Activated CD8-positive, alpha-beta memory T cell treated with anti-CD3 and anti-CD28 coated beads for 48 hours (primary cell): ENCODE measurements around the gene MGMT.

ENCODE experiments used
- DNase-seq, 3 experiments: peaks; one replicate each; pipeline ENCODE4 v3.0.0-alpha.2; 2020; ENCODE audit warnings: low read depth in 2 of 3, low spot score in 2 of 3

Gene MGMT

DNA sequence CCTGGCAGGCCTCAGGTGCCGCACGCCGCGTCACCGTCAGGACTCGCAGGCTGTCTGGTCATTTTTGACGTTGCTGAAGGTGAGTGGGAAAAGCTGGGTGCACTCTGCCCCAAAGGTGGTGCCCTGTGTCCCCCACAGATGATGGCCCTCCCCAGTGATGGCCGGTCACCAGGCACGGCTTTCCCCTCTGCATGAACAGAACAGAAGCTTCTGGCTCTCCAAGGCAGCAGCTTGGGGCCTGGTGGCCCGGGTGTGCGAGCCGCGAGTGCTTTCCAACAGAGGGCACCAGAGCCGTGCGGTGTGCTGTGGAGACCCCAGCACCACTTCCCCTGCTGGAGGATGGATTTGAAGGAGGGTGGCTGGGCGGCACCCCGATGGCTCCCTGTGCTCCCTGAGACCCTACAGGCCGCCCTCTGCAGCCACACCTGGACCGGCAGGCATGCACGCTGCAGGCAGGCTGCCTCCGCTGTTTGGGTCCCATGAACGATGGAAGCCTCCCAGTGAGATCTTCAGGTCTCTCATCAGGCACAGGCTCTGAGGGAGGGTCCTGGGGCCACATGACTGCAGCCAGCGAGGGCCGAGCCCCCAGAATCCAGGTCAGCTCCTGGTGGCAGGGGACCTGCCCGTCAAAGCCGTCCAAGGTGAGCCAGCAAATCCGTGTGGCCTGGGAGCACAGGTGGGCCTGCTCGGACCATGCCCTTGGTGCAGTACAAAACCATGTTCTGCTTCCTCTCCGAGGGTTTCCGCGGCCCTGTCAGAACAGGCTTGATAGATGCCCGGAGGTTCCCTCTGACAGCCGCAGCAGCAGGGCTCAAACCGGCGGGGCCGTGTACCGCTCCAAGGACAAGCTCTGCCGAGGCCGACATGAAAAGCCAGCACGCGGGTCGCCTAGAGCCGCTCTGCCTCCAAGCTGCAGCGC lies 301.7 kb downstream of the MGMT start:
- DNase-seq, result no peak

DNA sequence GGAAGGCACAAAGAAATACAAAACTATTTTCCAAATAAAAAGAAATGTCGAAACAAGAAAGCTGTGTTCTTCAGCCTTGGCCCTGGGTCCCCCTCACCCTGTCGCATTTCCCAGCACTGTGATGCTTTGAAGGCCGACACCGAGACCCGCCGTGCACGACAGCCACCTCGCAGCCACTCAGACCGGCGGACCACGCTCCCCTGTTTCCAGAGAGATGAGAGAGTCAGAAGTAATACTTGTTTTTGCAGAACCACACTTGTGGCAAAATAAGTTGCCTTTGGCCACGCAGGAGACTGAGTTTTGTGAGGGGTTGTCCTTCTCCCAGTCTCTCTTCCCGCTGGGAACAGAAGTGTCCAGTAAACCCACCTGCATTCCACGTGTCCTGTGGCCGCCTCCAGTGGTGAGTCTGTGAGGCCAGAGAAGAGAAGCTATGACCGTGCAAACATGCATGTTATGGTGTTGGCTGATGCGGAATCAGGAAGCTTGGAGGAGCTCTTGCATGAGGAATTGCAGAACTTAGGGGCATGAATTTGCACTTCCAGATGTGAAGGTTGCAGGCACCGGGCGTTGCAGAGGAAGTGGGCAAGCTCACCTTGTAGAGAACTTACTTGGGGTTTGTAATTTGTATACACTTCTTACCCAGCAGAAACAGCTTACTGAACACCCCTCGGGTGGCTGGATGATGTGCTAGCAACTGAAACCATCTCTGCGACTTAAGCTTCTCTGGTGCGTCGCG lies 302.5 kb downstream of the MGMT start:
- DNase-seq, result no peak

- DNase-seq, result no peak
These were observed 303.2 kb downstream of the MGMT start for GRCh38 chr10:129770286-129770685.

GRCh38 chr10:129771024-129771423 lies 304.0 kb downstream of the MGMT start:
- DNase-seq, result no peak

DNA sequence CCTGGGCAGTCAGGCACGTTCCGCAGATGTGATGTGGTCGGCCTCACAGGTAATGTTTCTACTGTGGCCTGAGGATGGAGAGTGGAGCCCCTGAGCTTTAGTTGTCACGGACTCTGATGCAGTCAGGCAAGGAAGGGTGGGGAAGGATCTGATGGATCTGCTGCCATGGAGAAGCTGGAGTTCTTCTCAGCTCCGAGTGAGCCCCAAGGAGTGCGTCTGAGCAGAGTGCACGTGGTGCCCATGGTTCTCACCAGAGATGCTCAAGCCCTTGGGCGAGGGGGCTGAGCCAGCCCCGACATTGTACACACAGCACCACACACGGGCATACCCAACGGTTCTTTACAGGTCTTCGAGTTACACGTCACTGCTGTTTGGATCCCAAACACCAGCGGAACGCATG lies 304.5 kb downstream of the MGMT start:
- no peak for DNase-seq

DNA sequence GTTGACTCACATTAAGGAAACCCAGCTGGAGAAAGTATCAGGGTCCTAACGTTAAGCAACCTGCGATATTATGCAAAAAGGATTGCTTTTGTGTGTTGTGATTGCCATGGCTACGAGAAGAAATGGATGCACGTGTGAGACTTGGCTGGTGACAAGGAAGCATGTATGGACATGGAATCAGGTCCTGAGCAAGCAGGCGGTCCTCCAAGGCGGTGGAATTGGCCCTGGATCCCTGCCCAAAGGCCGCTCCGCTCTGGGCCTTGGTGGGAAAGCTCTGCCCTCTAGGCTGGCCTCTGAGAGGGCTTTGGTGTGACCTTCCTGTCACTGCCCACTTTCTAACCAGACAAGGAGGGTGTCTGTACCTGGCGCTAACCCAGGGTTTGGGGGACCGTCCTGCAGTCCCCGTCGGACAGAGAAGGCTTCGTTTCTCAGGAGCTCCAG lies 305.0 kb downstream of the MGMT start:
- DNase-seq, result no peak

DNA sequence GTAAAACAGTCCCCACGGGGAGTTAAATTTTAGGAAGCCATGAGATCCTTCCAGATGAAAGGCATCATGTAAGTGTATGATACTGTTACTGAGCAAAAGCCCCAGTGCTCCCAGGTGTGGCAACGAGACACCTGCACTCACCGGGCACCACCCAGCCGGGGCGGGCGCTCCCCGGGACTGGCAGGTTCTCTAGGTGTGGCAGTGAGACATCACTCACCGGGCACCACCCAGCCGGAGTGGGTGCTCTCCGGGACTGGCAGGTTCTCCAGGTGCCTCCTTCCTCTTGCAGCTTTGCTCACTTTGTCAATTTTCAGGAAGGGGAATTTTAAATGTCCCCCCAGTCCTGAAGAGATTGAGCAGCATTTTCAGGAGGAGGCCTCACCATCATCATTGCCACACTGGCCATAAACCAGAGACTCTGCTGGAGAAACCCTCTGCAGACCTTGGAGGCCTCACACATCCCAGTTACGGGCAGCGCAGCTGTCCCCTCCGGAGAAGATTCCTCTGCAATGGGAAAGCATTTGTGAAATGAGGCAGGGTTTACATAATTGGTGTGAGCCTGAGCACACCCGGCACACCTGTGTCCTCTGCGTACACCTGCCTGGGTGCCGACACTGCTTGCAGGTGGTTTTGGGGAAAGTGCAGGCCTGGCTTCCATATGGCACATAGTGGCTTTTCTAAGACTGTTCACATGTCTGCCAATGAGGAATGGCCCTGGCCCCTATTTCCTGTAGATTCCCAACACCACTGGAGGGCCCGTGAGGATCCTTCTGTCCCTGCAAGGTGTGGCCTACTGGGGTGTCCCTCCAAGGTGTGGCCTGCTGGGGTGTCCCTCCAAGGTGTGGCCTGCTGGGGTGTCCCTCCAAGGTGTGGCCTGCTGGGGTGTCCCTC lies 305.7 kb downstream of the MGMT start:
- DNase-seq, result no peak

- no peak for DNase-seq
These were observed 306.4 kb downstream of the MGMT start for GRCh38 chr10:129773359-129773990.

DNA sequence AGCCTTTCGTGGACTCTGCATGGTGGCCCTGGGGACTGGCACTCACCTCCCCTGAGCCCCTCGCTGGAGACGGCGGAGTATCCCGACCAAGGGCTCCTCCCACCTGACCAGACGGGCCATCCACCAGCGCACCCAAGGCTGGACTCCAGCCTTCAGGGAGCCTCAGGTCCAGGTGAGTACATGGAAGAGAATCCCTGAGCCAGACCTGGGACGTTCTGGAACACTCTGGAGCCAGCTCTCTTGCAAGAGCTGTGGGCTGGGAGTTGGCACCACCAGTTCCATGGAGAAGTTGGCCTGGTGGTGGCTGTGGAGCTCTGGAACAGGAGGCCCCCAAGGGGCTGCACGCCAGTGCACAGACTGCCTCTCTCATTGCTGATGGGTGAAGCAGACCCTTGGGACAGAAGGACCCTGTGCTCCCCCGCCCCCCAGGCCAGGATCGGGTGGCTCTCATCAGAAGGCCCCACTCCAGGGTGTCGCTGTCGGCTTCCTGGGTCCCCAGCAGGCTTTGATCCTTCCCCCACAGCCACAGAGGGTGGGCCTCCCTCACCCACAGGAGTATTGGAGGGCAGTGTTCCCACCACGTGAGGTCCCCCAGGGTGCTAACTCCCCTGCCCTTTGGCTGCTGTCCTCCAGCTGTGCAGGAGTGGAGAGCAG lies 307.2 kb downstream of the MGMT start:
- DNase-seq, result no peak

- no peak for DNase-seq
These were observed 307.8 kb downstream of the MGMT start for GRCh38 chr10:129774736-129775401.

DNA sequence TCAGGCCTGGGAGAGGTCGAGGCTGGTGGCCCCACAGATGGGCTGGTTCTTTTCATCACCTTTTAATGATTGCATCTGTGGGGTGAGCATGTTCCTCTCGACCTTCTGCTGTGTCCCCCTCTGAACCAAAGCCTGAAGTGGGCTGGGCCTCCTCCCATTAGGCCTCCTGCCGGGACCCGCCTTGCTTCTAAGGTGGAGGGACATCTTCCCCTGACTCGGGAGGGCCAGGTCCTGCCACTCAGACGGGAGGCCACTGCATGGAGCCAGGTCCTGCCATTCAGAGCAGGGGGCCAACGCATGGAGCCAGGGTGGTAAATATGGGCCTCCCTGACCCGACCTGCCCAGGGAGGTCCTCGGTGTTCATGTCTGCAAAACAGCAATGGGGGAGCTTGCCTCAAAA lies 308.6 kb downstream of the MGMT start:
- DNase-seq, result no peak

DNA sequence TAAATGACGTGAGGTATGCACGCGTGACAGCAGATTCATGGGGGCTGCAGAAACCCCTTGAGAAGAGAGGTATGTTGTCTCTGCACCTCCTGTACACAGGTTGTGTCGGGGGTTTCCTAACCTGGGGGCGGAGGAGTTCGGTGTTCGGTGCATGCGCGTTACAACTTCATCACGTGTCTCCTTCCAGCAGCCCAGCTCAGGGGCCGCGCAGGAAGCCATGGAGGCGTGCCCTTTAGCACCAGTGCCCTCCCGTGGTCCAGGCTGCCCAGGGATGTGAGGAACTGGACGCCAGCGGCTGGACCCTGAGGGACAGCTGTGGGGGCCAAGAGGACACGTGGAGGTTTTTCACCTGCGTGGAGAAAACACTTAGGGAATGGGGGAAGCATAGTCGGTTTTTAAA lies 310.6 kb downstream of the MGMT start:
- no peak for DNase-seq

DNA sequence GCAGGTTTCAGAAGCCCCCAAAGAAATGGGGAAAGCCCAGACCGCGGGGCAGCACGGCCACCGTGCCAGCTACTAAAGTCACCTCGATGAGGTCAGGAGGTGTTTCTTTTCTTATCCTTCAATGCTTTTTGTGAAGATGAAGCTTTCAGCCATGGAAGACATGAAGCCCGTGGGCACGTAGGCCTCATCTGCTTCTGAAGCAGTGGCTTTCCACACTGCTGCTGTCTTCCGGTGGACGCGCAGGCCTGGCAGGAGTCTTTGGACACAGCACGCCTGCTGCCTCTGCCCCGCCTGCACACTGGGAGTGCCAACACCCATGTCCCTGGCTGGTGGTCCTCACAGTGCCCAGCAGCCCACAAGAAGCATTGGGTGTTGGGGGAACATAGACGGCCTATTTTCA lies 311.5 kb downstream of the MGMT start:
- DNase-seq, result no peak

GRCh38 chr10:129779126-129780111 lies 312.4 kb downstream of the MGMT start:
- DNase-seq, result no peak

GRCh38 chr10:129780198-129780597 lies 313.2 kb downstream of the MGMT start:
- no peak for DNase-seq

- DNase-seq, result no peak
These were observed 314.1 kb downstream of the MGMT start for GRCh38 chr10:129780901-129781795.

- no peak for DNase-seq
These were observed 317.2 kb downstream of the MGMT start for GRCh38 chr10:129784291-129784690.

GRCh38 chr10:129784891-129785290 lies 317.9 kb downstream of the MGMT start:
- no peak for DNase-seq
